ENCODE results near the gene MAP2K2.

MAP2K2 gene

GRCh38 chr19:4089400-4089908 is 34.5 kb downstream of the MAP2K2 start (continued):
- no peak for TF ChIP-seq ZNF555 (tag by site-specific recombination; conservative IDR thresholded peaks at IDR 0.05)
- TF ChIP-seq ZNF169 (tag by site-specific recombination; IDR thresholded peaks at IDR 0.05) = no peak
- TF ChIP-seq SP2 (tag by site-specific recombination; IDR thresholded peaks at IDR 0.05) = no peak

GRCh38 chr19:4088975-4089374 is 34.9 kb downstream of the MAP2K2 start:
- Histone ChIP-seq H3K4me1 (ENCODE audit: control insufficient read depth, insufficient read depth, low read length) (no peaks in the 10 kb centered on the region; the same call in 1 of the 2 replicates), H3K27ac (ENCODE audit: extremely low read depth, low read depth, low read length) (no peak overlapping the region), H3K36me3 (ENCODE audit: control insufficient read depth in 2 of 2, insufficient read depth in 1 of 2, low read length in 2 of 2) (peaks cover 0 to 39% of the 10 kb centered on the region in 2 experiments; a peak in 2 of 3 replicates), H3K4me3 (ENCODE audit: low read depth, low read length) (no peak overlapping the region), H3K9me3 (ENCODE audit: control insufficient read depth, insufficient read depth, low read depth, low read length) (no peaks in the 10 kb centered on the region)
- POLR2A ChIA-PET = interaction anchor here (0.6 kb wide), 1 partner anchor 287 kb away, joined by 3 read pairs; no protein-coding TSS in a partner anchor
- TF ChIP-seq ZNF362 (tag by site-specific recombination; IDR thresholded peaks at IDR 0.05) = 0 out of 2 replicates have a peak, but pooled peaks have one; percentile 9
- TF ChIP-seq ZEB2 (tag by site-specific recombination; IDR thresholded peaks at IDR 0.05) = no peak
- CTCF ChIA-PET = no interaction called here

GRCh38 chr19:4087787-4088679 is 35.9 kb downstream of the MAP2K2 start:
- TF ChIP-seq ELK4 (IDR thresholded peaks at IDR 0.05; ENCODE audit: borderline replicate concordance, low read depth, low read length) (no peak), PRDM4 (tag by site-specific recombination; IDR thresholded peaks at IDR 0.05) (peak; percentile 99), ZNF311 (tag by site-specific recombination; IDR thresholded peaks at IDR 0.05; ENCODE audit: borderline replicate concordance) (no peak)
- no peak overlapping the region for H3K4me3 ChIP-seq (ENCODE audit: low read depth, low read length)
- H3K27ac ChIP-seq (ENCODE audit: extremely low read depth, low read depth, low read length) = no peak overlapping the region
- H3K4me1 ChIP-seq (ENCODE audit: control insufficient read depth, insufficient read depth, low read length) = no peaks in the 10 kb centered on the region; the same call in 1 of the 2 replicates
- ChIA-PET CTCF (interaction anchor here (0.7 kb wide), 1 partner anchor 94 kb away, joined by 3 read pairs; no protein-coding TSS in a partner anchor), POLR2A (interaction anchor here (0.6 to 0.7 kb wide), 2 partner anchors 103 to 286 kb away, joined by 3 to 10 read pairs; no protein-coding TSS in a partner anchor)
- H3K36me3 ChIP-seq (ENCODE audit: control insufficient read depth in 2 of 2, insufficient read depth in 1 of 2, low read length in 2 of 2) = peaks cover 0 to 31% of the 10 kb centered on the region in 2 experiments; a peak in 2 of 3 replicates
- no peaks in the 10 kb centered on the region for H3K9me3 ChIP-seq (ENCODE audit: control insufficient read depth, insufficient read depth, low read depth, low read length)

- CTCF ChIA-PET = interaction anchor here (0.6 kb wide), 1 partner anchor 789 kb away, joined by 3 read pairs; no protein-coding TSS in a partner anchor
- TF ChIP-seq ZSCAN18 (tag by site-specific recombination; IDR thresholded peaks at IDR 0.05) (no peak), GLIS1 (tag by site-specific recombination; IDR thresholded peaks at IDR 0.05) (0 out of 2 replicates have a peak, but pooled peaks have one; percentile 22), KLF9 (tag by site-specific recombination; IDR thresholded peaks at IDR 0.05; ENCODE audit: low read depth) (peak; percentile 40; the same call in 1 of the 2 replicates), ZNF600 (tag by site-specific recombination; IDR thresholded peaks at IDR 0.05) (peak; percentile 44; the same call in 1 of the 2 replicates)
- Histone ChIP-seq H3K27ac (ENCODE audit: extremely low read depth, low read depth, low read length) (no peak overlapping the region), H3K36me3 (ENCODE audit: control insufficient read depth in 2 of 2, insufficient read depth in 1 of 2, low read length in 2 of 2) (peaks cover 0 to 20% of the 10 kb centered on the region in 2 experiments; a peak in 2 of 3 replicates), H3K9me3 (ENCODE audit: control insufficient read depth, insufficient read depth, low read depth, low read length) (no peaks in the 10 kb centered on the region), H3K4me1 (ENCODE audit: control insufficient read depth, insufficient read depth, low read length) (no peaks in the 10 kb centered on the region; the same call in 1 of the 2 replicates), H3K4me3 (ENCODE audit: low read depth, low read length) (no peak overlapping the region)
- POLR2A ChIA-PET = no interaction called here
These were observed 37.5 kb downstream of the MAP2K2 start for GRCh38 chr19:4086411-4086867.

All from HEK293 (cell line).